ENCODE data around the gene CADPS2.

DNA sequence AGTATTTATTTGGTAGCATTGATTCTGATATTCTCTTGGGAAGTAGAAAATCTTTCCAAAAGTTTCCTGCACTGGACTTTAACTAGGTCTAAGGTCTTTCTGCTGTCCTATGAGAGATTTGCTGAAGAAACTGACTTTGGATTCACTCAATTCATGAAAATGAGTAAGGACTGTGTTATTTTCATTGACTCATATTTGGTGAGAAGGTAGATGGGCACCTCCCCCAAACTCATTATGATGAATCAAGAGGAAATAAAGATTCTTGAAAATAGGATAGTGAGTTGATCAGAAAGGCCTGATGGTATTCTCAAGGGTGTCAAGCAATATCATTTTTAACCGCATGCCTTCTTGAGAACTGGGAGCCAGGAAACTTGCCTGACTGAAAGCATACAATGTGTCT is 297.6 kb downstream of the CADPS2 start:
- TF ChIP-seq, protein P1, sequence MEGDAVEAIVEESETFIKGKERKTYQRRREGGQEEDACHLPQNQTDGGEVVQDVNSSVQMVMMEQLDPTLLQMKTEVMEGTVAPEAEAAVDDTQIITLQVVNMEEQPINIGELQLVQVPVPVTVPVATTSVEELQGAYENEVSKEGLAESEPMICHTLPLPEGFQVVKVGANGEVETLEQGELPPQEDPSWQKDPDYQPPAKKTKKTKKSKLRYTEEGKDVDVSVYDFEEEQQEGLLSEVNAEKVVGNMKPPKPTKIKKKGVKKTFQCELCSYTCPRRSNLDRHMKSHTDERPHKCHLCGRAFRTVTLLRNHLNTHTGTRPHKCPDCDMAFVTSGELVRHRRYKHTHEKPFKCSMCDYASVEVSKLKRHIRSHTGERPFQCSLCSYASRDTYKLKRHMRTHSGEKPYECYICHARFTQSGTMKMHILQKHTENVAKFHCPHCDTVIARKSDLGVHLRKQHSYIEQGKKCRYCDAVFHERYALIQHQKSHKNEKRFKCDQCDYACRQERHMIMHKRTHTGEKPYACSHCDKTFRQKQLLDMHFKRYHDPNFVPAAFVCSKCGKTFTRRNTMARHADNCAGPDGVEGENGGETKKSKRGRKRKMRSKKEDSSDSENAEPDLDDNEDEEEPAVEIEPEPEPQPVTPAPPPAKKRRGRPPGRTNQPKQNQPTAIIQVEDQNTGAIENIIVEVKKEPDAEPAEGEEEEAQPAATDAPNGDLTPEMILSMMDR (optimal IDR thresholded peaks at IDR 0.05 in 1 of 3, IDR thresholded peaks at IDR 0.05 in 1 of 3, conservative IDR thresholded peaks at IDR 0.05 in 1 of 3; ENCODE audit: extremely low read depth in 1 of 3, insufficient read depth in 2 of 3, low read length in 3 of 3) = no peak
- TF ChIP-seq EZH2 (IDR thresholded peaks at IDR 0.05; ENCODE audit: low read length) = no peak

All from keratinocyte (primary cell).